Peyer's patch (tissue), 4 donors: Measurements from ENCODE around the gene DEAF1. TPM values are rescaled to one million over a fixed set of nuclear protein-coding genes. Genes with fewer than 3 reads are reported as not detected.

Experiments
- DNase-seq, 3 donors: peaks; one replicate each; pipeline ENCODE4 v3.0.0-alpha.2; 2017 to 2019
- H3K27ac ChIP-seq, 4 donors: fragments of 200-600 bp; sonication (generic); one replicate each; pipeline ENCODE4 v1.5.1; 2016 to 2019
- H3K27me3 ChIP-seq, 2 donors: fragments of 200-600 bp; sonication (generic); one replicate each; pipeline ENCODE4 v1.5.1; 2019
- H3K36me3 ChIP-seq, 3 donors: fragments of 200-600 bp; sonication (generic); one replicate each; pipeline ENCODE4 v1.5.1; 2016 to 2019
- H3K4me1 ChIP-seq, 4 donors: fragments of 200-600 bp; sonication (generic); one replicate each; pipeline ENCODE4 v1.5.1; 2016 to 2019
- H3K4me3 ChIP-seq, 4 donors: fragments of 200-600 bp; sonication (generic); 1 replicate in 3 of 4; 2 replicates in 1 of 4; pipeline ENCODE4 v1.5.1; 2016 to 2019; ENCODE audit warnings: mild to moderate bottlenecking in 1 of 4
- H3K9me3 ChIP-seq, 4 donors: fragments of 200-600 bp; sonication (generic); one replicate each; pipeline ENCODE4 v1.5.1; 2016 to 2019; ENCODE audit warnings: mild to moderate bottlenecking in 1 of 4
- CTCF ChIP-seq, 6 experiments: fragments of 450-650 bp in 4 of 6; fragments of 200-600 bp in 2 of 6; sonication (generic) in 1 of 6; IDR thresholded peaks; one replicate each; pipeline ENCODE4 v1.5.1; 2017 to 2019; ENCODE audit warnings: antibody characterized with exemption in 6 of 6, mild to moderate bottlenecking in 3 of 6, moderate library complexity in 1 of 6
- POLR2A ChIP-seq, 2 donors: fragments of 450-650 bp; IDR thresholded peaks; one replicate each; pipeline ENCODE4 v1.5.1; 2017; ENCODE audit warnings: antibody characterized with exemption in 2 of 2, mild to moderate bottlenecking in 2 of 2, moderate library complexity in 2 of 2
- total RNA-seq, 4 donors: library from RNA; depleted of rRNA; stranded (reverse); fragments of >200 nt; gene quantifications; one replicate each; pipeline ENCODE4 v1.1.0, GENCODE V29; 2016

DEAF1 gene
- total RNA-seq, 4 donors from 2014 or later, result 14.9 to 56.2 (median 47.0) TPM

- Histone ChIP-seq H3K36me3 (peaks cover 0 to 4% (median 0%) of the 10 kb centered on the region in 3 donors), H3K4me1 (peaks cover 3 to 36% (median 24%) of the 10 kb centered on the region in 4 donors), H3K9me3 (no peaks in the 10 kb centered on the region), H3K27ac (peak overlapping the region; percentile 98 to 100 (median 99)), H3K4me3 (peak overlapping the region; percentile 81 to 95 (median 92)), H3K27me3 (no peaks in the 10 kb centered on the region)
- no peak for TF ChIP-seq POLR2A (IDR thresholded peaks at IDR 0.05)
- no peak for DNase-seq
These were observed 191 bp upstream of the DEAF1 start for GRCh38 chr11:695288-695537.

- H3K9me3 ChIP-seq, result no peaks in the 10 kb centered on the region
- peak in 1 of 3 donors; percentile 74 for DNase-seq
- peaks cover 3 to 36% (median 24%) of the 10 kb centered on the region in 4 donors for H3K4me1 ChIP-seq
- H3K27ac ChIP-seq, result peak overlapping the region; percentile 98 to 100 (median 99)
- no peaks in the 10 kb centered on the region for H3K27me3 ChIP-seq
- TF ChIP-seq POLR2A (IDR thresholded peaks at IDR 0.05) (no peak), CTCF (IDR thresholded peaks at IDR 0.05) (no peak)
- H3K4me3 ChIP-seq, result peak overlapping the region; percentile 81 to 95 (median 92)
- H3K36me3 ChIP-seq, result peaks cover 0 to 10% (median 0%) of the 10 kb centered on the region in 3 donors
These were observed 997 bp downstream of the DEAF1 start for GRCh38 chr11:693887-694562.

- DNase-seq, result no peak
- Histone ChIP-seq H3K27ac (peak overlapping the region in 3 of 4 donors; percentile 98 to 100 (median 99)), H3K27me3 (no peaks in the 10 kb centered on the region), H3K4me1 (peaks cover 3 to 36% (median 24%) of the 10 kb centered on the region in 4 donors), H3K9me3 (no peaks in the 10 kb centered on the region), H3K4me3 (peak overlapping the region in 2 of 4 donors; percentile 93 to 95), H3K36me3 (peaks cover 0 to 14% (median 0%) of the 10 kb centered on the region in 3 donors)
- no peak for TF ChIP-seq CTCF (IDR thresholded peaks at IDR 0.05)
- no peak for TF ChIP-seq POLR2A (IDR thresholded peaks at IDR 0.05)
These were observed 1.6 kb downstream of the DEAF1 start for GRCh38 chr11:693415-693831.

GRCh38 chr11:692824-693414 lies 2.1 kb downstream of the DEAF1 start:
- H3K4me3 ChIP-seq, result no peak overlapping the region
- TF ChIP-seq POLR2A (IDR thresholded peaks at IDR 0.05) (no peak), CTCF (IDR thresholded peaks at IDR 0.05) (no peak)
- H3K27ac ChIP-seq, result peak overlapping the region in 1 of 4 donors; percentile 99
- peaks cover 3 to 36% (median 24%) of the 10 kb centered on the region in 4 donors for H3K4me1 ChIP-seq
- H3K36me3 ChIP-seq, result peaks cover 0 to 19% (median 0%) of the 10 kb centered on the region in 3 donors
- H3K27me3 ChIP-seq, result no peaks in the 10 kb centered on the region
- no peak for DNase-seq
- no peaks in the 10 kb centered on the region for H3K9me3 ChIP-seq

- Histone ChIP-seq H3K4me3 (no peak overlapping the region), H3K36me3 (peaks cover 0 to 28% (median 0%) of the 10 kb centered on the region in 3 donors), H3K27ac (no peak overlapping the region), H3K27me3 (no peaks in the 10 kb centered on the region), H3K4me1 (peaks cover 3 to 27% (median 23%) of the 10 kb centered on the region in 4 donors), H3K9me3 (no peaks in the 10 kb centered on the region)
- no peak for DNase-seq
- TF ChIP-seq CTCF (IDR thresholded peaks at IDR 0.05) (no peak), POLR2A (IDR thresholded peaks at IDR 0.05) (no peak)
These were observed 3.1 kb downstream of the DEAF1 start for GRCh38 chr11:691710-692590.
